ENCODE results near the gene GCSAM. TPM values are rescaled to one million over a fixed set of nuclear protein-coding genes. Genes with fewer than 3 reads are reported as not detected.

GCSAM gene
- total RNA-seq, 1 donor from 2014 or later = not detected

GRCh38 chr3:112121577-112122547, 11.2 kb downstream of the GCSAM start:
- TF ChIP-seq CTCF (IDR thresholded peaks at IDR 0.05) = no peak
- H3K4me3 Mint-ChIP-seq (ENCODE audit: unreplicated experiment) = no peak overlapping the region
- no peaks in the 10 kb centered on the region for H3K27me3 Mint-ChIP-seq (ENCODE audit: unreplicated experiment)
- peaks cover 10% of the 10 kb centered on the region for H3K4me1 Mint-ChIP-seq (ENCODE audit: unreplicated experiment)
- H3K36me3 Mint-ChIP-seq (ENCODE audit: unreplicated experiment) = no peaks in the 10 kb centered on the region
- H3K9me3 Mint-ChIP-seq (ENCODE audit: unreplicated experiment) = no peaks in the 10 kb centered on the region
- no peak for DNase-seq (ENCODE audit: extremely low spot score, unreplicated experiment)
- H3K27ac Mint-ChIP-seq (ENCODE audit: unreplicated experiment) = no peak overlapping the region

GRCh38 chr3:112119962-112120836, 12.8 kb downstream of the GCSAM start:
- no peak for DNase-seq (ENCODE audit: extremely low spot score, unreplicated experiment)
- Mint-ChIP-seq H3K36me3 (ENCODE audit: unreplicated experiment) (no peaks in the 10 kb centered on the region), H3K9me3 (ENCODE audit: unreplicated experiment) (no peaks in the 10 kb centered on the region), H3K27ac (ENCODE audit: unreplicated experiment) (no peak overlapping the region), H3K4me3 (ENCODE audit: unreplicated experiment) (no peak overlapping the region), H3K27me3 (ENCODE audit: unreplicated experiment) (no peaks in the 10 kb centered on the region), H3K4me1 (ENCODE audit: unreplicated experiment) (peaks cover 10% of the 10 kb centered on the region)
- TF ChIP-seq CTCF (IDR thresholded peaks at IDR 0.05) = no peak

- Mint-ChIP-seq H3K36me3 (ENCODE audit: unreplicated experiment) (no peaks in the 10 kb centered on the region), H3K4me1 (ENCODE audit: unreplicated experiment) (peaks cover 12% of the 10 kb centered on the region), H3K27me3 (ENCODE audit: unreplicated experiment) (no peaks in the 10 kb centered on the region), H3K4me3 (ENCODE audit: unreplicated experiment) (no peak overlapping the region), H3K27ac (ENCODE audit: unreplicated experiment) (no peak overlapping the region), H3K9me3 (ENCODE audit: unreplicated experiment) (no peaks in the 10 kb centered on the region)
- TF ChIP-seq CTCF (IDR thresholded peaks at IDR 0.05) = no peak
- DNase-seq (ENCODE audit: extremely low spot score, unreplicated experiment) = no peak
Measured at GRCh38 chr3:112117841-112118571, 15.0 kb downstream of the GCSAM start.

- TF ChIP-seq CTCF (IDR thresholded peaks at IDR 0.05) = no peak
- H3K9me3 Mint-ChIP-seq (ENCODE audit: unreplicated experiment) = no peaks in the 10 kb centered on the region
- DNase-seq (ENCODE audit: extremely low spot score, unreplicated experiment) = no peak
- peaks cover 12% of the 10 kb centered on the region for H3K4me1 Mint-ChIP-seq (ENCODE audit: unreplicated experiment)
- no peaks in the 10 kb centered on the region for H3K36me3 Mint-ChIP-seq (ENCODE audit: unreplicated experiment)
- no peak overlapping the region for H3K4me3 Mint-ChIP-seq (ENCODE audit: unreplicated experiment)
- no peaks in the 10 kb centered on the region for H3K27me3 Mint-ChIP-seq (ENCODE audit: unreplicated experiment)
- H3K27ac Mint-ChIP-seq (ENCODE audit: unreplicated experiment) = no peak overlapping the region
Measured at GRCh38 chr3:112117415-112117814, 15.6 kb downstream of the GCSAM start.
